Gastrocnemius medialis (tissue), 4 donors: ENCODE data around the gene KIRREL3. TPM values are rescaled to one million over a fixed set of nuclear protein-coding genes. Genes with fewer than 3 reads are reported as not detected.

ENCODE experiments used
- ATAC-seq, 2 donors: fragments of 150-250 bp; one replicate each; pipeline ENCODE4 v1.9.1; 2016
- DNase-seq, 2 donors: peaks; one replicate each; pipeline ENCODE4 v3.0.0-alpha.2; 2019
- H3K27ac ChIP-seq, 4 donors: fragments of 200-600 bp; sonication (generic); 1 replicate in 1 of 4; 2 replicates in 3 of 4; pipeline ENCODE4 v1.5.1; 2016 to 2018; ENCODE audit warnings: mild to moderate bottlenecking in 2 of 4, moderate library complexity in 1 of 4
- H3K27me3 ChIP-seq, 3 donors: fragments of 200-600 bp; sonication (generic) in 2 of 3; 1 replicate in 1 of 3; 2 replicates in 2 of 3; pipeline versions ENCODE4 v1.5.1 to v1.6.0; 2016 to 2019; ENCODE audit warnings: mild to moderate bottlenecking in 1 of 3, moderate library complexity in 1 of 3
- H3K36me3 ChIP-seq, 2 donors: fragments of 200-600 bp; sonication (generic) in 1 of 2; one replicate each; pipeline ENCODE4 v1.5.1; 2017 to 2018
- H3K4me1 ChIP-seq, 2 donors: fragments of 200-600 bp; sonication (generic) in 1 of 2; one replicate each; pipeline ENCODE4 v1.5.1; 2016 to 2017; ENCODE audit warnings: mild to moderate bottlenecking in 2 of 2
- H3K4me3 ChIP-seq, 4 donors: fragments of 200-600 bp; sonication (generic) in 3 of 4; 1 replicate in 1 of 4; 2 replicates in 3 of 4; pipeline ENCODE4 v1.5.1; 2016 to 2019; ENCODE audit warnings: mild to moderate bottlenecking in 2 of 4
- H3K9me3 ChIP-seq, 3 donors: fragments of 200-600 bp; sonication (generic) in 2 of 3; 1 replicate in 1 of 3; 2 replicates in 2 of 3; pipeline ENCODE4 v1.5.1; 2016 to 2019
- POLR2A ChIP-seq, 2 donors: fragments of 450-650 bp; IDR thresholded peaks; one replicate each; pipeline ENCODE4 v1.6.1; 2017; ENCODE audit warnings: antibody characterized with exemption in 2 of 2, mild to moderate bottlenecking in 2 of 2, moderate library complexity in 2 of 2
- in situ Hi-C, 4 donors: fragments of 200-750 bp; cut with MboI; loops; one replicate each; pipeline versions ENCODE4 v1.15.0 to v1.8.0; 2017; ENCODE audit warnings: low sequenced_read_pairs in 4 of 4
- intact Hi-C: fragments of 100-400 bp; cut with DNase I; formaldehyde crosslinking; loops from one replicate; pipeline ENCODE4 v1.15.1; 2023; ENCODE audit warnings: low total_unique reads
- total RNA-seq, 4 donors: library from RNA; depleted of rRNA; stranded (reverse); fragments of >200 nt; gene quantifications; one replicate each; pipeline versions ENCODE4 v1.1.0 to v1.2.3, GENCODE V29; 2016
- TF ChIP-seq, protein P1 (sequence below), 5 experiments: fragments of 450-650 bp in 3 of 5; fragments of 200-600 bp in 2 of 5; sonication (generic) in 2 of 5; IDR thresholded peaks in 4 of 5; conservative IDR thresholded peaks in 1 of 5; 1 replicate in 4 of 5; 2 replicates in 1 of 5; pipeline ENCODE4 v1.5.1; 2016 to 2019; ENCODE audit warnings: antibody characterized with exemption in 5 of 5, mild to moderate bottlenecking in 3 of 5, moderate library complexity in 3 of 5

KIRREL3 gene
- total RNA-seq, 4 donors from 2014 or later, result 0.10 TPM; not detected in 3

DNA sequence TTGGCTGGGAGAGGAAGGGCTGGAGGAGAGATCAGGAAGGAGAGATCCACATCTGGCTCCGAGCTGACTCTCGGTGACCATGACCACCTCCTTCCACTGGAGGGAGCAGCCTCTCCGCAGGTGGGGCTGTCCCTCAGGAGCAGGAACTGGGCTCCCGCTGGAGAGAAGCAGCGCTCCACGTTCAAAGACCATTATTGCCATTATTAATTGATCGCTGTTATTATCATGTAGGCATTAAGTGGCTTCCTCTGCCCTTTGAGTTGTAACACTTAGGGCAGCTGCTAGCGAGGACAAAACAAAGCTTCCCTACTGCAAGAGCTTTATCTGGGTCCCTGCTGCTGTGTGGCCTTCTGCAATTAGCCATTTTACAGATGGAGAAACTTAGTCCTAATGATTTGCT lies 393.2 kb downstream of the KIRREL3 start:
- Histone ChIP-seq H3K4me1 (no peaks in the 10 kb centered on the region), H3K4me3 (no peak overlapping the region), H3K9me3 (no peaks in the 10 kb centered on the region), H3K27me3 (no peaks in the 10 kb centered on the region), H3K36me3 (no peaks in the 10 kb centered on the region), H3K27ac (no peak overlapping the region)
- intact Hi-C loops, result loop anchor here (10.0 kb wide), 1 partner anchor 377 kb away; no protein-coding TSS in a partner anchor
- peak in 1 of 2 donors; percentile 30 for ATAC-seq
- TF ChIP-seq, protein P1, sequence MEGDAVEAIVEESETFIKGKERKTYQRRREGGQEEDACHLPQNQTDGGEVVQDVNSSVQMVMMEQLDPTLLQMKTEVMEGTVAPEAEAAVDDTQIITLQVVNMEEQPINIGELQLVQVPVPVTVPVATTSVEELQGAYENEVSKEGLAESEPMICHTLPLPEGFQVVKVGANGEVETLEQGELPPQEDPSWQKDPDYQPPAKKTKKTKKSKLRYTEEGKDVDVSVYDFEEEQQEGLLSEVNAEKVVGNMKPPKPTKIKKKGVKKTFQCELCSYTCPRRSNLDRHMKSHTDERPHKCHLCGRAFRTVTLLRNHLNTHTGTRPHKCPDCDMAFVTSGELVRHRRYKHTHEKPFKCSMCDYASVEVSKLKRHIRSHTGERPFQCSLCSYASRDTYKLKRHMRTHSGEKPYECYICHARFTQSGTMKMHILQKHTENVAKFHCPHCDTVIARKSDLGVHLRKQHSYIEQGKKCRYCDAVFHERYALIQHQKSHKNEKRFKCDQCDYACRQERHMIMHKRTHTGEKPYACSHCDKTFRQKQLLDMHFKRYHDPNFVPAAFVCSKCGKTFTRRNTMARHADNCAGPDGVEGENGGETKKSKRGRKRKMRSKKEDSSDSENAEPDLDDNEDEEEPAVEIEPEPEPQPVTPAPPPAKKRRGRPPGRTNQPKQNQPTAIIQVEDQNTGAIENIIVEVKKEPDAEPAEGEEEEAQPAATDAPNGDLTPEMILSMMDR (IDR thresholded peaks at IDR 0.05 in 4 of 5, conservative IDR thresholded peaks at IDR 0.05 in 1 of 5), result peak in 3 of 5 experiments; percentile 26 to 49 (median 48)
- no peak for TF ChIP-seq POLR2A (IDR thresholded peaks at IDR 0.05)
- DNase-seq, result no peak
- in situ Hi-C loops, result loop anchor here in 1 of 4 donors (25.0 kb wide), 1 partner anchor 380 kb away; no protein-coding TSS in a partner anchor

DNA sequence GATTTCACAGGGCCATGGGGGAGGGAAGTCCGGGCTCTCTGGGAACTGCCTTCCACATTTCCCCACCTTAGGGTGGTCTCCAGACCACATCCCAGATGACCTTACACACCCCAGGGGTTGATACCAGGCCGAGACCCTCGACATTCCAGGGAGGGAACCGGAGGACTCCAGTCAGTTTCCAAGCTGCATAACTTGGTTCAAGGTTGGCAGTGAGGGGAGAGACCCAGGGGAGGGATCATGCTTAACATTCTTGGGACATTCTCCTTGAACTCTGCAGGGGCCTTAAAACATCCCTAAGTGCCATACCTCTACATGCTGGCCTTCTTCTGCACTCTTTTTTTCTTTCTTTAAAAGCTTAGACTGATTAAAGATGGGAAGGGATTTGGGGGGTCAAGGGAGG lies 394.1 kb downstream of the KIRREL3 start:
- in situ Hi-C loops (loop anchor here in 1 of 4 donors (25.0 kb wide), 1 partner anchor 381 kb away; no protein-coding TSS in a partner anchor), intact Hi-C loops (loop anchor here (10.0 kb wide), 1 partner anchor 378 kb away; no protein-coding TSS in a partner anchor)
- no peaks in the 10 kb centered on the region for H3K36me3 ChIP-seq
- no peaks in the 10 kb centered on the region for H3K27me3 ChIP-seq
- H3K4me1 ChIP-seq, result no peaks in the 10 kb centered on the region
- no peak overlapping the region for H3K27ac ChIP-seq
- no peak for DNase-seq
- no peak for ATAC-seq
- TF ChIP-seq, protein P1 (IDR thresholded peaks at IDR 0.05 in 4 of 5, conservative IDR thresholded peaks at IDR 0.05 in 1 of 5), result no peak
- no peak for TF ChIP-seq POLR2A (IDR thresholded peaks at IDR 0.05)
- no peak overlapping the region for H3K4me3 ChIP-seq
- no peaks in the 10 kb centered on the region for H3K9me3 ChIP-seq

DNA sequence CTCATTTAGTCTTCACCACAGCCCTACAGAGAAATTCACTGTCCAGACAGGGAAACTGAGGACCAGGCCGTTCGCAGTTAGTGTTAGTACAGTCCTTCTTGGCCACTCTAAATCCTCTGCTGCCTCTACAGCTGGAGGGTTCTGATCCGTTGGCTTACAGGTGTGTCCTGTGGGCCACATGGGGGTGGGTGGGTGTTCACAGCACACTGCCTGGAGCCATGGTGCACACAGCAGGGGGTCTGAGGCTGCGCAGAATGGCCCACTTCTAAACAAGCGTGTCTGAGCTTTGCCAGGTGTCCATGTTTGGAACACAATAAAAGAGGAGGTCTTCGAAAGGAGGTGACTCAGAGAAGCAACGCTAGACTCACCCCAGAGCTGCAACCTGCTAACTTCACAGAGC lies 396.1 kb downstream of the KIRREL3 start:
- no peaks in the 10 kb centered on the region for H3K36me3 ChIP-seq
- no peaks in the 10 kb centered on the region for H3K27me3 ChIP-seq
- no peak overlapping the region for H3K27ac ChIP-seq
- H3K4me3 ChIP-seq, result no peak overlapping the region
- DNase-seq (no peak), ATAC-seq (no peak)
- intact Hi-C loops (loop anchor here (10.0 kb wide), 1 partner anchor 380 kb away; no protein-coding TSS in a partner anchor), in situ Hi-C loops (loop anchor here in 1 of 4 donors (25.0 kb wide), 1 partner anchor 383 kb away; no protein-coding TSS in a partner anchor)
- H3K4me1 ChIP-seq, result no peaks in the 10 kb centered on the region
- TF ChIP-seq, protein P1 (IDR thresholded peaks at IDR 0.05 in 4 of 5, conservative IDR thresholded peaks at IDR 0.05 in 1 of 5), result no peak
- TF ChIP-seq POLR2A (IDR thresholded peaks at IDR 0.05), result no peak
- H3K9me3 ChIP-seq, result no peaks in the 10 kb centered on the region

DNA sequence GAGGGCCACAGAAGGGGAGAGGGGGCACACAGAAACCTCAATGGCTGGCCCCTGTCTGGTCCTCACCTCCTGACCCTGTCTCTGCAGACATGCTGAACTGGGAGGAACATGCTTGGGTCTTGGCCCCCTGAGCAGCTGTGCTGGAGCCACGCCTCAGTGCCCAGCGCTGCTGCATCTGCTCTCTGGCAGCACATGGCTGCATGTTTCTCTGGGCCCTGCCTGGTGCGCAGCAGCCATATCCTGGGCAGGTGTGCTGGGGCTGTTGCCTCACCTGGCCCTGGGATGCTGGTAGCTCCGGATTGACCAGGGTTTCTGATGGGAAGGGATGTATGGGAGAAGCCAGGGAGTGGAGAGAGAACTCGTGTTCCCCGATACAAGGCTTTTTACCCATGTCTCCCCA lies 397.1 kb downstream of the KIRREL3 start:
- intact Hi-C loops (loop anchor here (10.0 kb wide), 1 partner anchor 381 kb away; no protein-coding TSS in a partner anchor), in situ Hi-C loops (loop anchor here in 1 of 4 donors (25.0 kb wide), 1 partner anchor 384 kb away; no protein-coding TSS in a partner anchor)
- Histone ChIP-seq H3K27me3 (no peaks in the 10 kb centered on the region), H3K9me3 (no peaks in the 10 kb centered on the region), H3K4me1 (no peaks in the 10 kb centered on the region), H3K36me3 (no peaks in the 10 kb centered on the region), H3K27ac (no peak overlapping the region), H3K4me3 (no peak overlapping the region)
- DNase-seq (no peak), ATAC-seq (no peak)
- TF ChIP-seq, protein P1 (IDR thresholded peaks at IDR 0.05 in 4 of 5, conservative IDR thresholded peaks at IDR 0.05 in 1 of 5), result no peak
- no peak for TF ChIP-seq POLR2A (IDR thresholded peaks at IDR 0.05)
